ENCODE measurements around the gene TDRD7.

TDRD7 gene

DNA sequence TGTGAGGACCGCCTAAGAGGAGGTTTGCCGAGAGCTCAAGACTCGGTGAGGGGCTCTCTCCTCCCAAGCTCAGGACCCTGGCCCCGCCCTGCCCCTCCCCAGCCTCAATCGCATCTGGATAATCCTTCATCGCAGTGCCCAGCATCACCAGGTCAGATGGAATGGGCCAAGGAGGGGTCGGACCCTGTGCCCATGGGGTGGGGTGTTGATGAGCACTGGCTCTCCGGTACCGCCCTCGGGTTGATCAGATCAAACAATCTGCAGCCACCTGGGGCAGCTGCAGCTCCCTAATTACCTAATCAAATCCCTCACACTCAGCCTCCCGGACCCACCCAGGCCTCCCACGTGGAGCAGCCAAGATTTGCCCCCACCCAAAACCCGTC lies 24.4 kb upstream of the TDRD7 start:
- DNase-seq, result no peak

DNA sequence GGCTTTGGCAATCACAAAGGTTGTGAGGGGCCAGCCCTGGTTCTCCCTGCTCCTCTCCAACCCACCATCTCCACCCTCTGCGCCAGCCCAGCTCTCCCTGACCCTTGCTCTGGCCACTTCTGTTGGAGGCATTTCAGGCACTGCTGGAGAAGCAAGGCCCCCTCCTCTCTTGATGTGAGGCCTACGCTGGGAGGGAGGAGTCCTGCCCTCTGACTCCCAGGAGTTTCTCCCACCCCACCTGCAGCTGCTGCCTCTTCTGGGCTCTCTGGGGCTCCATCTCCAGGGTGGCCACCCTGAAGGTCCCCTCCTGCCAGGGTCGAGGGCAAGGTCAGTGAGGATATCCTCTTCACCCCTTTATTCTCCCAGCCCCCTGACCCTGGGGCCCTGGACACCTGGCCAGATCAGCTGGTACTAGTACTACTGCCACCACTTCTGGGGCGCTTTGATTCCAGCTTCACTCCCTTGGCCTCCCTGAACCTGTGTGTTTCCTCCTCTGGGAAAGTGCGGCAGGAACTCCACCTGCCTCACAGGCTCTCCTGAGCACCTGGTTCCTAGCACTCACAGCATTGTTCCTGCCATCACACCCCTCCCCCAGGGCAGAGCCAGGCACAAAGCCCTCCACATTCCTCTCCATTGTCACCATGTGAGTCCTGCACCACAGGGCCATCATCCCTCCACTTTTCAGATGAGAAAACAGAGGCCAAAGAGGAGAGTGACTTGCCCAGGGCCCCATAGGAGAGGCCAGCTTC lies 23.8 kb upstream of the TDRD7 start:
- DNase-seq, result no peak

DNA sequence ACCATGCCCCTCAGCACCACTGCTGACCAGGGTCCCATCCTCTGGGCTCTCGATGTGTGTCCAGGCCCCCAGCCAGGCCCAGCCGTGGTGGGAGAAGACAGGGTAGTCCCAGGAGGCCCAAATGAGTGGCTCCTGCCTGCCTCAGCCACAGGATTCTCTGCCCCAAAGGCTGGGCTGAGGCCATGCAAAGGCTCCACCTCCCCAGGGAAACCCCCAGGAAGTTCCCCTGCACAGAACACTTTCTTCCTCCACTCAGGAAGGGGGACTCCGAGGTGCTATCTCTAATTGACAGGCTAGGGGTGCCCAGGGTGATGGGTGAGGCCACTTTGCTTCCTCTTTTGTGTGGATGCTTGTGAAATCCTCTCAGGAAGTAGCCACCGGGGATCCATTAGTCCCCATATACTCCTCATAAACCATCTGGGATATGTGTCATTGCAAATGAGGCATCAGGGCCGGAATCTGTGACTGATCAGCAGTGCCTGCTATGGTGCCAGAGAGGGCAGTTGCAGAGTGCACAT lies 23.1 kb upstream of the TDRD7 start:
- DNase-seq, result no peak

DNA sequence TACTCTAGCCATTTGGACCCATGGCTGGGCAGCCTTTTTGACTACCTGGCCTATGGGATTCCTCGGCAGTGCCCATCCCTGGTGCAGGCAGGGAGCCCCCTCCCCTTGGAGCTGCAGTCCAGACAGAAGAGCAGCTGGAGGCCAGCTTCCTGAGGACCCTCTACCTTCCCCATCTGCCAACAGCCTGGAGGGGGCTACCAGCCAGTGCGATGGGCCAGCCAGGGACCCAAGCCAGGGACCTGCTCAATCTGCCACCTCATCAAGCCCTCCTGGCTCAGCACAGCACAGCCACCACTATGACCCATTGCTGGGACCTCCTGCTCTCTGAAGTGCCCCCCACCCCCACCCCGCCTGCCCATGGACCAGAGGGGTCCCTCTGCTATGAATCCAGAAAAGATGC lies 22.6 kb upstream of the TDRD7 start:
- DNase-seq, result no peak

DNA sequence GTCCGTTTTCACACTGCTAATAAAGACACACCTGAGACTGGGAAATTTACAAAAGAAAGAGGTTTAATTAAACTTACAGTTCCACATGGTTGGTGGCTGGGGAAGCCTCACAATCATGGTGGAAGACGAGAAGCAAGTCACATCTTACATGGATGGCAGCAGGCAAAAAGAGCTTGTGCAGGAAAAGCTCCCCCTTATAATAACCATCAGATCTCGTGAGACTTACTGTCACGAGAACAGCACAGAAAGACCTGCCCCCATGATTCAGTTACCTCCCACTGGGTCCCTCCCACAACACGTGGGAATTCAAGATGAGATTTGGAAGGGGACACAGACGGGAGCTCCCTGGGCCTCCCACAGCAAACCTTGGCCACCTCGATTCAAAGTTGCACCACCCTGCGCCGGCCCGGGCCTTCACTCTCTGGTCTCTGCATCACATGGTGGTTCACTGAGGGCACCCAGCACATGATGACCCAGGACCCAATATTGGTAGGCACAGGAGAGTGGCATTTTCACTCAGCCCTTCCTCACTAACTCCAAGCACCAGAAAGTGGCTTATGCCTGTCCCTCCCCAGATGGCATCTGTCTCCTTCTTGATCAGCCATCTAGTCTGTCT lies 21.0 kb upstream of the TDRD7 start:
- no peak for DNase-seq

DNA sequence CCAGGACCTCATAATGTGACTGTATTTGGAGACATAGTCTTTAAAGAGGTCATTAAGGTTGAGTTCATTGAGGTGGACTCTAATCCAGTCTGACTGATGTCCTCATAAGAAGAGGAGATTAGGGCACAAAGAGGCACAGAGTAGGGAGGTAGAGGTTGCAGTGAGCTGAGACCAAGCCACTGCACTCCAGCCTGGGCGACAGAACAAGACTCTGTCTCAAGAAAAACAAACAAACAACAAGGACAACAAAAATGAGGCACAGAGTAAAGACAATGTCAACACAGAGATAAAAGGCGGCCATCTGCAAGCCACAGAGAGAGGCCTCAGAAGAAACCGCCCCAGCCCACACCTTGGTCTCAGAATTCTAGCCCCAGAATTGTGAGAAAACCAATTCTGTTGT lies 17.0 kb upstream of the TDRD7 start:
- no peak for DNase-seq

DNA sequence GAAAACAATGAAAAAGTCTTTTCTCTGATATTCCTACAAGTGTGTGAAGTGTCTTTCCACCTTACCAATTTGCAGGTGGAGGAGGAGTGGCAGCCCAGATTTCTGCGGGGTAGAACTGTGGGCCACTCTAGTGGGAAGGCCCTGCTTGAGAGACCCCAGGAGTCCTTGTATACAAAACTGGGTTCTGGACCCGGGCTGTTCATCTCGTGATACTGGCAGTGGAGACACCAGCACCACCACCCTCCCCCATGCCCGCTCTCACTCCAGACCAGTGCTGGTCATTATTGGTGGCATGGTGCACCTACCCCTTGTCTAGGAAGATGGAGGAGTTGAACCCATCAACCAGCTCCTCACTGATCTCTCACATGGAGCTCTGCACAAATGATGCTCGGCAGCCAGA lies 16.2 kb upstream of the TDRD7 start:
- no peak for DNase-seq

DNA sequence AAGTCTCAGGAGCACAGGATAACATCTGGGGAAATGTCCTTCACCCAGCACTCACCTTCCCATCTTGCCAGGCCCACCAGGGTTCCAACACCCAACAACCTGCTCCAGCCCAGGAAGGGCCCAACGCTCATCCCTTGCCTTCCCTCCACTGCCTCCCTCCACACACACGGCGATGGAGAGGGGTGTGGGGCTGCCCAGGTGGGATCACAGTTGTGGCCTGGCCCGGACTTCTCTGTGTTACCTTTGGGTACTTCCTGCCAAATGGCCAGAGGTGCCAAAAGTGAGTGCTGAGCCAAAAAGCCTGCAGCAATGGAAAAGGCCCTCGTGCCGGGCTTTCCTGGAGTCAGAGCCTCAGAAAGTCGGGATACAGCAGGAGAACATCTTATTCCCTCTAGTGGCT lies 15.6 kb upstream of the TDRD7 start:
- no peak for DNase-seq

DNA sequence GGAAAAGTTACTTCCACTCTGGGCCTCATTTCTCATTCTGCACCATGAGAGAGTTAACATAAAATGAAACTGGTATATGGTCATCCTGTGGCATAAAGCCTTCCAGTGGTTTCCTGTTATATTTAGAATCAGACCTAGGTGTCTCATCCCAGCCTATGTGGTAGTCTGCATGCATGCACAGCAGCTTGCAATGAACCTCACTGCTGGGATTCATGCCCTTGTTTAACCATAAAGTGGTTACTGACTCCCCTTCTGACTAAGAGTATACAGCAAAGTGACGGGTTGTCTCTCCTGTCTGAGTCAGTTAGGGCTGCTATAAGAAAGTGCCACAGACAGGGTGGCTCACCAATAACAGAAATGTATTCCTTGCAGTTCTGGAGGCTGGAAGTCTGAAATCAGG lies 14.7 kb upstream of the TDRD7 start:
- DNase-seq, result no peak

DNA sequence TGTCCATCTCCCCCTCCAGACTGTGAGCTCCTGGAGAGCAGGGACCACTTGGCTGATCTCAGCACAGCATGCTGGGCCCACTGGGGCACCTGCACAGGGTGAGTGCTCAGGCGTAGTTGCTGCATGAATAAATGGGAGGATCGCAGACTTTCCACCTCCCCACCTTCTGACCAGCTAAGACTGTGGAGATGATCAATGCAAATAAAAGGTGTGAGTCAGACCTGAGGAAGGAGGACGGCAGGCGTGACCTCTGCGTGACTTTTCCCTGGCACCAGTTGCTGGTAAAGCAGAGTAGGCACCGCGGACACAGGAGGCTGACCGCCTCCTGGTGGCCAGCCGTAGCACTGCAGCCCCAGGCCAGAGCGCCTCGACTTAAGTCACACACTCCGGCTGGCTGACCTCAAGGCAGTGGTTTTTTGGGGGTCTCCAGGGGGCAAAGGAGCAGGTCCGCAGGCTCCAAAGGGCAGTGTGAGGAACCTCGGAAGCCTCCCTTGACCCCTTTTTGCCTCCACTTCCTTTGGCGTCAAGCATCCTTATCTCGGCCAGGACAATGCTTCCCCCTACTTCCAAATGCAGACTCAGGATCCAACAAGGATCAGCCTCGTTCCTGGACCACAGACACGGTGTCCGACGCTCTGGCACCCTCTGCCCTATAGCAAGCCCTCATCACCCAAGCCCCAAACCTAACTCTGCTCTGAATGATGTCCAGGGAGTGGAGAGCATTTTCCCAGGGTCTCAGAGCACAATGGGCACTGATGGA lies 12.7 kb upstream of the TDRD7 start:
- peak; percentile 24 for DNase-seq

DNA sequence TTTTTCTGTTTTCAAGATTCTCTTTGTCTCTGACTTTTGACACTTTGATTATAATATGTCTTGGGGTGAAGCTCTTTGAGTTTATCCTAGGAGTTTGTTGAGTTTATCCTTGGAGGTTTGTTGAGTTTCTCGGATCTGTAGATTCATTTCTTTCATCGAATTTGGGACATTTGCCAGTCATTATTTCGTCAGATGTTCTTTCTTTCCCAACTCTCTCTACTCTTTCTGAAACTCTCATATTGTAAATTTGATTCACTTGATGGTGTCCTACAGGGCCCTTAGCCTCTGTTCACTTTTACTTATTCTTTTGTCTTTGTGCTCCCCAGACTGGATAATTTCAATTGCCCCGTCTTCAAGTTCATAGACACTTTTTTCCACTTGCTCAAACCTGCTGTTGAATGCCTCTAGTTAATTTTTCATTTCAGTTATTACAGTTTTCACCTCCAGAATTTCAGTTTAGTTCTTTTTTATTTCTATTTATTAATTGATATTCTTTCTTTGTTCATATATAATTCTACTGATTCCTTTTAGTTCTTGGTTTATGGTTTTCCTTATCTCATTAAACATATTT lies 8.1 kb upstream of the TDRD7 start:
- DNase-seq, result no peak

DNA sequence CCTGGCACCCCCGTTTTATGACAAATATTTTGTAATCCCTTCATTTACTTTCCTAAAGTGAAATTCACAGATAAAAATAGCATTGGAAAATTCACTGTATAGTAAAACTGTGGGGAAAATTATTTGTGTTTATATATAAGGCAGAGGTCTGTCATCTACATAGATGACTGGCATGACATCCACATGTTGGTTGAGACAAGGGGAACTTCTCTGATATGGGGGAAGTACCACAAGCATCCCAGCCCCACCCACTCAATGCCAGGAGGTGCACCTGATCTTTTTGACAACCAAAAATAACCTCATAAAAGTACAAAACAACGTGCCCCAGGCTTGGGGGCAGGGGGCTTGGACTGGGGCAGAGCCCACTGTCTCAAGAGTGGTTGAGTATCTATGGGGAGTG lies 6.3 kb upstream of the TDRD7 start:
- no peak for DNase-seq

DNA sequence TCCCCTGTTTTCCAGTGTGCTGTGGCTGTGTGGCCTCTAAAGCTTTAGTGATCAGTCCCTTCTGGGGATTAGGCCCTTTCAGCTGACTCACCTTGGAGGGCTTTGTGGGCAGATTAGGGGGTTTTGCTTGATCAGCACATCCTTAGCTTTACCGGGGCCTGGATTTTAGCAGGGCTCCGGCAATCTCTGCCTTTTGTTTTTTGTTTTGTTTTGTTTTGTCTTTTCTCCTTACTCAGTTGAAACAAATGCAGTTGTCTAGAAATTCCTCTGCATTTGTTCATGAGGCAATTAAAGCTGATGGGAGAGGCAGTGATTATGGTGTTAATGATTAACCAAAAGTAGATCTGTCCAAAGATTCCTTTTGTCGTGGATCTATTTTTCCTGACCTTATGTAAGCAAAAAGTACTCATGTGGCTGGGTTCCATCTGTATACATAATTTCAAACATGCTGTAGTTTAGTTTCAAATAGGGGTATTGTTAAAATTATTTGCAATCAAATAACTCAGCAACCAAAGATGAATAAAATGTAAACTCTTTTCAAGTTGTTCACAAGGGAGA lies 5.2 kb upstream of the TDRD7 start:
- no peak for DNase-seq

DNA sequence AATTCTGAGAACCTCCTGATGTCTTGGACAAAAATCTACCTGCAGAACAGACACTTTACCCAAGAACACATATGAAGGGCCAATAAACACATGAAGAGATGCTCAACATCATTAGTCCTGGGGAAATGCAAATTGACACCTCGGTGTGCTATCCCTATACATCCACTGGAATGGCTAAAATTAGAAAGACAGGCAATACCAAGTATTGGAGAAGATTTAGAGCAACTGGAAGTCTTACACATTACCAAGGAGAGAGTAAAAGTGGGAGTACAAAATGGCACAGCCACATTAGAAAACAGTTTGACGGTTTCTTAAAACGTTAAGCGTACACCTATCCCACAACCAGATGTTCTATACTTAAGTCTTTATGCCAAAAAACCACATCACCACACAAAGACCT lies 3.3 kb upstream of the TDRD7 start:
- no peak for DNase-seq

DNA sequence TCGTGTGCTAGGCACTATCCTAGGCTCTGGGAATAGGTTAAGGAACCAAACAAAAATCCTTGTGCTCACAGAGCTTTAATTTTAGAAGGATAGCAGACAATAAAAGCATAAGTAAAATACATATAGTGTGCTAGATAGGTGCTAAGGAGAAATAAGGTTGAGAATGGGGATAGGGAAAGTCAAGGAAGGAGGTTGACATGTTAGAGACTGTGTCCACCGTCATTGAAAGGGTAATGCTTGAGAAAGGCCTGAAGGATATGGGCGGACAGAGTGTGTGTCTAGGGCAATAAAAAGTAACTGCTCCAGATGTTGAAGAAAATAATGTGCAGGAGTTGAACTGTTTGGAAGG lies 482 bp upstream of the TDRD7 start:
- DNase-seq, result no peak

DNA sequence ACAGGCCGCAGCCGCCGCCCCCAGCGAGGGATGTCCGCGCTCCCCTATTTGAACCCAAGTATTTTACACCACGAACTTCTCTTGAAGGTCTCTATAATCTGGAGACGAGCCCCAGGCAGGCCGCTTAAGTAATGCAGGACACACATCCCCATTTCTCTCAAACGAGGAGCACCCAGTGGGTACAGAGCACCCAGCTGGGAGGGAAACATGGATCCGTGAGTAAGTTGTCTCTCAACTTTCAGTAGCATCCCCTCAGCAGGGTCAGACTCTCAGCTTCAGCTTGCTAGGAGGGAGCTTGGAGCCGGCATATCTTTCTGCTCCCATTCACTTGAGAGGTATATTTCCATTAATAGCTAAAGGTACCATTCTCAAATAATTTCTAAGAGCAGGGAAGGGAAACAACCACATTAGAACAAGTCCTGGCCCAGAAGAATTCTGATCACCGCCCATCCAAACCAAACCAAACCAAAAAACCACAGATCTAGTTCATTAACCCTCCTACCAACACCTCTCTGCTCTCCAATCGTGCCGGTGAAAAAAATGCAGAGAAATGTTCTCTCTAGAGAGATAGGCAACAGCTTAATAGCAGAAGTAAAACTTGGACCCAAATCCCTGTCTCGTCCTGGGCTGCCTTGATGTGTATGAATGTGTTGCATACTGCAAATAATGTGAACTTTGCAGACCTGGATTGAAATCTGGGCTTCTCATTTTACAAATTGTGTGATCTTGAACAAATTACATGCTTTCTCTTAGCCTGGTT lies 910 bp downstream of the TDRD7 start:
- DNase-seq, result peak; percentile 31

DNA sequence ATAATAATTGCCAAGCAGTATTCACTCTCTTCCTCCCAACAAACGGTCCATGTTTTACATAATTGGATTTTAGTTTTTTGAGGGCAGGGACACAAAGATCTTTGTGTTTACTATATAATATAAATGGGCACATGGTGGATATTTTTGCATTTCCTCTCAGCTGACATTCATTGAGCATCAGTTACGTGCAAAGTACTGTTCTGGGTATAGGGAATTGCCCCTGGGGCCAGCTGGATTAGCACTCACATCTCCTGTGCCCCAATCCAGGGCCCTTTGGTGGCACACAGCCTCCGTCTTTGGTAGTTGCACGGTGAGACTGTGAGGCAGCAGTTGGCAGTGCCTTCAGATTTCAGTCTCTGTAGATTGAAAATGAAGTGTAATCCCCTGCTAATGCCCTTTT lies 1.6 kb downstream of the TDRD7 start:
- DNase-seq, result no peak

DNA sequence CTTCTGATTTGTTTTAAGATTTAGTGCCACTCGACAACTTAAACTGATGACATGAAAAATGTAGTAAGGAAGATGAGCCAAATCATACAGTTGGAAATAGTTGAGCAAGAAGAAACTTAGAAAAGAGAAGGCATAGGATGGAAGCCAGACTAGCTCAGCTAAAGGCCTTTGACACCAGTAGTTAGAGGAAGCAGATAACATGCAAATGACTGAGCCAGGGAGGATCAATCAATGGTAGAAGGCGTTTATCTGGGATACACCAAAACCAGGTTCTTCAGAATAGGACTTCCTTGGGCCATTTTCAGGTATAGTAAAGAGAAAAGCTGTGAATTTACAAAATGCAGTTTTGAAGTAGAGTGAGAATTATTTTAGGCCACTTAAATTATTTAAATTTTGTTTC lies 3.2 kb downstream of the TDRD7 start:
- no peak for DNase-seq

DNA sequence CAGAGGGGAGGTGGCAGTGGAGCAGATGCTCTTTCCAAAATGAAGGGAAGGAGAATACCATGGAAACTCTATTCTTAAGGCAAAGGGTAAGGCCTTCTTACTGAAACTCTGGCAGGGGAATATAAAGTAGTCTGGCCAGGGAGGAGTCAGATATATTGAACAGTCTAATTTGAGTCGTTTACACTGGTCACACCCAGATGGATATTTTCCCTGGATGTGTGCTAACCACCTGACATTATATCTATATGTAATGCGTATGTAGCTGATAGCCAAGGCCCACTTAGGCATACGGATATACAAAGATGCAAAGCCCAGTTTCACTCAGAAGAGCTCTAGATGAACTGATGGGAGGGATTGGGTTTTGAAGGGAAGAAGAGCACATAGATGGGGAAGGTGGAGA lies 7.0 kb downstream of the TDRD7 start:
- DNase-seq, result no peak

DNA sequence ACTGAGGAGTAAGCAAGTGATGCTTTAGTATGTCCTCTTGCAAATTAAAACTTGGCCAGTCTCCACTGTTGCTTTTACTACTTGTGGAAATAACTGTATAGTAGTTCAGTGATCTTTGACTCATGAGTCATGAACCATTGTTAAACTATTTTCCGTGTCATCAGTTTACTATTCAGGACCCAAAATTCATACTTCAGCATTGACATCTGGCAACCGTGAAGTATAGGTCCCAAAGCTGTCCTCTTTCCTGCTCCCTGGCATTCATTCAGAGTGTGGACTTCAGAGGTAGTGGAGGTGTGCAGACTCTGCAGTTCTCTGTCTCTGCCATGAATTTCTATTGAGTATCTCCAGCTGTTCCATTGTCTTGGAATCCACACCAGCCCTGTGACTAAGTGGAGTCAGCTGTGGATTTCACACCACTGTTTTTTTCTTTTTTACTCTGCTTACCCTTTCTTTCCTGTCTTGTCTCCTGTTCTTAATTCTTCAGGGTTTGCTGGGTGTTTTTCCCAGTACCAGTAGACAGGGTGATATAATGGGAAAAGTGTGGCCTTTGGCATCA lies 7.5 kb downstream of the TDRD7 start:
- no peak for DNase-seq

DNA sequence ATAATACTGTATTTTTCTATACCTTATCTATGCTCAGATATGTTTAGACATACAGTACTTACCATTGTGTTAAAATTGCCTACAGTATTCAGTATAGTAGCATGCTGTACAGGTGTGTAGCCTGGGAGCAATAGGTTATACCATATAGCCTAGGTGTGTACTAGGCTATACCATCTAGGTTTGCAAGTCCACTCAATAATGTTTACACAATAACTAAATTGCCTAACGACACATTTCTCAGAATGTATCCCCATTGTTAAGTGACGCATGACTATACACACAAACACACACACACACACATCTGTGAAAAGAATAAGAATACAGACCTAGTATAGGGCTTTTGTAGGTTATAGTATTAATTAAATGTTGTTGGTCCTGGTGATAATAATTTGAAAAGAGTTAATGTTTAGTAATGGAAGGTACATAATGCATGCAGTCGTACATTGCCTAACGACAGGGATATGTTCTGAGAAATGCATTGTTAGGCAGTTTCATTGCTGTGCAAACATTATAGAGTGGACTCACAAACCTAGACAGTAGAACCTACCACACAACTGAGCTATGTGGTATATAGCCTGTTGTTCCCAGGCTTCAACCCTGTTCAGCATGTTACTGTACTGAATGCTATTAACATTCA lies 13.6 kb downstream of the TDRD7 start:
- DNase-seq, result no peak

DNA sequence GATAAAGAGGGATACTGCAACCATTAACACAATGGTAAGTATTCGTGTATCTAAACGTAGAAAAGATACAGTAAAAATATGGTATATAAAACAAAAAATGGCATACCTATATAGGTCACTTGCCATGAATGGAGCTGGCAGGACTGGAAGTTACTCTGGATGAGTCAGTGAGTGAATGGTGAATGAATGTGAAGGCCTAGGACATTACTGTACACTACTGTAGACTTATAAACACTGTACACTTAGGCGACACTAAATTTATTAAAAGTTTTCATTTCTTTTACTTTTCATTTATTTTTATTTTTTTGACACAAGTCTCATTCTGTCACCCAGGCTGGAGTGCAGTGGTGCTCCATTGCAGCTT lies 14.1 kb downstream of the TDRD7 start:
- no peak for DNase-seq

Data from NCI-H1105 treated with DMSO at 0.1 percent for 48 hours (cell line).